GM12892 (cell line): Measurements from ENCODE around the gene RBFOX1.

ENCODE experiments used
- DNase-seq: peaks from one replicate; pipeline ENCODE4 v3.0.0; 2011; ENCODE audit not compliant: insufficient read length
- FAIRE-seq: peaks from 2 replicates; lab custom pipeline; 2011; peaks lifted over from hg19 to GRCh38; lab: Jason Lieb, UNC
- POLR2A ChIP-seq: IDR thresholded peaks from 2 replicates; pipeline ENCODE4 v1.6.1; 2011; ENCODE audit warnings: low read depth, low read length, control low read depth
- POLR2AphosphoS5 ChIP-seq: IDR thresholded peaks from 2 replicates; pipeline ENCODE4 v1.6.1; 2011; ENCODE audit warnings: low read depth, low read length, control low read depth
- TAF1 ChIP-seq: IDR thresholded peaks from 2 replicates; pipeline ENCODE4 v1.6.1; 2011; ENCODE audit warnings: low read depth, mild to moderate bottlenecking, control low read depth, low read length, borderline replicate concordance

The RBFOX1 gene

GRCh38 chr16:7361416-7362129 is 28.9 kb downstream of the RBFOX1 start:
- TF ChIP-seq POLR2A: no peak
- TF ChIP-seq TAF1: no peak
- TF ChIP-seq POLR2AphosphoS5: no peak
- FAIRE-seq (no peak), DNase-seq (no peak)

- FAIRE-seq: no peak
These were observed 29.6 kb downstream of the RBFOX1 start for GRCh38 chr16:7362231-7362630.

GRCh38 chr16:7363422-7364417 is 31.1 kb downstream of the RBFOX1 start:
- FAIRE-seq: no peak
- TF ChIP-seq POLR2AphosphoS5 (no peak), POLR2A (no peak), TAF1 (no peak)
- no peak for DNase-seq

More at GRCh38 chr16:7362231-7362630, 29.6 kb downstream of the RBFOX1 start:
- DNase-seq: no peak
- no peak for TF ChIP-seq POLR2AphosphoS5
- no peak for TF ChIP-seq TAF1
- TF ChIP-seq POLR2A: no peak

GRCh38 chr16:7366041-7366440 is 33.4 kb downstream of the RBFOX1 start:
- no peak for TF ChIP-seq POLR2A
- TF ChIP-seq TAF1: no peak
- TF ChIP-seq POLR2AphosphoS5: no peak
- DNase-seq: no peak
- no peak for FAIRE-seq

GRCh38 chr16:7366993-7367880 is 34.6 kb downstream of the RBFOX1 start:
- FAIRE-seq (no peak), DNase-seq (no peak)
- TF ChIP-seq TAF1 (no peak), POLR2AphosphoS5 (no peak), POLR2A (no peak)

- TF ChIP-seq POLR2A (no peak), POLR2AphosphoS5 (no peak), TAF1 (no peak)
- FAIRE-seq (no peak), DNase-seq (no peak)
These were observed 36.6 kb downstream of the RBFOX1 start for GRCh38 chr16:7369204-7369603.

GRCh38 chr16:7372095-7372494 is 39.5 kb downstream of the RBFOX1 start:
- TF ChIP-seq TAF1: no peak
- no peak for TF ChIP-seq POLR2AphosphoS5
- TF ChIP-seq POLR2A: no peak
- FAIRE-seq (no peak), DNase-seq (no peak)

GRCh38 chr16:7373776-7374175 is 41.1 kb downstream of the RBFOX1 start:
- FAIRE-seq: no peak
- DNase-seq: no peak
- no peak for TF ChIP-seq POLR2AphosphoS5
- TF ChIP-seq POLR2A: no peak
- no peak for TF ChIP-seq TAF1

GRCh38 chr16:7374614-7375174 is 42.0 kb downstream of the RBFOX1 start:
- no peak for TF ChIP-seq TAF1
- TF ChIP-seq POLR2AphosphoS5: no peak
- TF ChIP-seq POLR2A: no peak
- FAIRE-seq (no peak), DNase-seq (no peak)

- DNase-seq (no peak), FAIRE-seq (no peak)
- TF ChIP-seq POLR2AphosphoS5 (no peak), TAF1 (no peak), POLR2A (no peak)
These were observed 43.6 kb downstream of the RBFOX1 start for GRCh38 chr16:7376227-7376626.

GRCh38 chr16:7377231-7377630 is 44.6 kb downstream of the RBFOX1 start:
- no peak for TF ChIP-seq POLR2AphosphoS5
- no peak for TF ChIP-seq TAF1
- TF ChIP-seq POLR2A: no peak
- DNase-seq (no peak), FAIRE-seq (no peak)
